Stimulated activated naive CD8-positive, alpha-beta T cell treated with anti-CD3 and anti-CD28 coated beads, Interleukin-15, Interleukin-2, amounts not matched to agents 100 ng/mL and 50 ng/mL, for 24 hours (primary cell): ENCODE results near the gene ADCY7.

Source experiments
- H3K27ac Mint-ChIP-seq: one replicate; pipeline ENCODE4 v1.8.0; 2021; ENCODE audit warnings: mild to moderate bottlenecking, mixed read lengths
- H3K27me3 Mint-ChIP-seq: one replicate; pipeline ENCODE4 v1.8.0; 2021; ENCODE audit warnings: mixed read lengths
- H3K36me3 Mint-ChIP-seq: one replicate; pipeline ENCODE4 v1.8.0; 2021; ENCODE audit warnings: low read depth, mixed read lengths
- H3K4me1 Mint-ChIP-seq: one replicate; pipeline ENCODE4 v1.8.0; 2021; ENCODE audit warnings: low read depth, mixed read lengths
- H3K4me3 Mint-ChIP-seq: one replicate; pipeline ENCODE4 v1.8.0; 2021; ENCODE audit warnings: mild to moderate bottlenecking, mixed read lengths
- H3K9me3 Mint-ChIP-seq: one replicate; pipeline ENCODE4 v1.8.0; 2021; ENCODE audit warnings: mixed read lengths

The ADCY7 gene

DNA sequence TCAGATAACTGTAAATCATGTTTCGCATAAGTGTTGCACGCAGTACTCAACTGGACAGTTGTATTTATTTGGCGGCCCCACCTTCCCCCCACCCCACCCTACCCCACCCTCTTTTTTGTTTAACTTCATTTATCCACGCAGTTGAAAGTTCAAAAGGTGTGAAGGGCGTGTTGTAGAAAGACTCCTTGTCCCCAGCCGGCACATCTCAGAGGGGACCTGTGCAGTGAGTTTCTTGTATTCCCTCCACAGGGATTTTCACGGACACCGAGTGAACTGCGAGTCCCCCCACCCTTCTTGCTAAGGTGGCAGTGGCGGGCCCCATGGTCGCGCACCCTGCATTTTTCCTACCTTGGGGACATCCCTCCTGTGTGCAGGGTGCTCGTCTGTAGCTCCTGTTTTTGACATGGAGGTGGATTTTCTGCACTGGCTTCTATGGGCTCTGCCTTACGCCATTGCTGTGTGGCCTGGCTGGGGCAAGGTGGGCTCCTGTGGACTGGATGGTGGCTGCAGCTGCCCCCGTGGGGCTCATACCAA lies 36.2 kb downstream of the ADCY7 start:
- no peaks in the 10 kb centered on the region for H3K27me3 Mint-ChIP-seq
- H3K4me3 Mint-ChIP-seq, result no peak overlapping the region
- H3K9me3 Mint-ChIP-seq, result no peaks in the 10 kb centered on the region
- no peak overlapping the region for H3K27ac Mint-ChIP-seq
- H3K36me3 Mint-ChIP-seq, result peaks cover 12% of the 10 kb centered on the region
- no peaks in the 10 kb centered on the region for H3K4me1 Mint-ChIP-seq

DNA sequence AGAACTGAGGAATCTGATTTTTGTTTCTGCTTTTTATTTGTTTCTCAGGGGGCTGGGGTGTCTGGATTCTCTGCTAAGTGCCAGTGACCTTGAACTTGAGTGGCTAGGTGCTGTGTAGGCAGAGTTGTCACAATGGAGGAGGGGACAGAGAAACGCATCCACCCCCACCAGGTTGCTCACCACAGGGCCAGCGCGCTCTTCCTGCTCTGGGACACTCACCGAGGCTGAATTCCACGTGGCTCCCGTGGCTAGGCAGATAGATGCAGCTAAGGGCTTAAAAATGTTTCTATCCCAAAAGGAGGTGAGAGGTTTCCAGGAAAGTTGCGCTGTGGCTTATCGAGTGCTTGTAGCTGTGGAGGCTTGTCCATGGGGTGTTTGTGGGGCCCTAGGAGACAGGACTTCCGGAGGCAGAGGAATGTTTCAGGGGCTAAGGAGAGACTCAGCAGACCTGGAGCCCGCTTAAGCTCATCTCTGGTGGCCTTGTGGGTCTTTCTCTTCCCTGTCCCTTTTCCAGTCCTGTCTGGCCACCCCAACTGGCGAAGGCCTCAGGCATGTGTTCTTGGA lies 36.8 kb downstream of the ADCY7 start:
- H3K4me3 Mint-ChIP-seq, result no peak overlapping the region
- H3K27me3 Mint-ChIP-seq, result no peaks in the 10 kb centered on the region
- H3K27ac Mint-ChIP-seq, result no peak overlapping the region
- H3K4me1 Mint-ChIP-seq, result no peaks in the 10 kb centered on the region
- H3K9me3 Mint-ChIP-seq, result no peaks in the 10 kb centered on the region
- peaks cover 12% of the 10 kb centered on the region for H3K36me3 Mint-ChIP-seq

DNA sequence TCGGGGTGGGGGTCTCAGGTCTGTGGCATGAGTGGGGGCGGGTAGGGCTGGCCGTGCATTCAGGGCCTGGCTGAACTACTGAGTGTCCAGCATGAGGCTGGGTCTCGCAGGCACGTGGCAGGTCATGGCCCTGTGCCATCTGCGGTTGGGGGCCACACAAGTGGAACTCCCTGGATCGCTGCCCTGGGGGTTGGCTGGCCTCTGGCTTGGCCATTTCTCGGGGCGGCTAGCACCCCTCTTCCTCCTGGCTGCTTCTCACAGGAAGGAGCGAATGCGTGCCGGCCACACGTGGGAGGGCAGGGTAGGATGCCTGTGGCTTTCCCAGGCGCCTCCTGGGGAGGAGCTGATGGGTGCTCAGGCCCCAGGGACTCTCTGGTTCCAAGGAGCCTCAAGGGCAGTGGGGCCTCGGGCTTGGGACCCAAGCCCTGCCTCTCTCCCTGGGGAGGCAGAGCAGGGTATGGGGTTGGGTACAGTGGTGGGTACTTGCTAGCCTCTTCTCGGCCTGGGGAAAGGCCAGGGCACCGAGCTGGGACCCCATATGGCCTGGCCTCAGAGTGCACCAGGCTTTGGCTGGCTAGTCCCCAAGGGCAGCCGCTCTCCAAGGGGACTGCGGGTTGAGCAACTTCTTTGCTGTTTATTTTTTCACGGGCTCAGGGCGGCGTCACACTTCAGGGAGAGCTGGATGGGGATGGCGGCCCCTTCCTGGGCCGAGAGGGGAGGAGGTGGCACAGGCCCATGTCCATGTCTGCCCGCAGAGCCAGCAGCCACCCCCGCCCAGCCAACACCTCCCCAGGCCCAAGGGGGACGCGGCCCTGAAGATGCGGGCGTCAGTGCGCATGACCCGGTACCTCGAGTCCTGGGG lies 37.5 kb downstream of the ADCY7 start:
- Mint-ChIP-seq H3K4me3 (no peak overlapping the region), H3K4me1 (no peaks in the 10 kb centered on the region), H3K27me3 (no peaks in the 10 kb centered on the region), H3K27ac (no peak overlapping the region), H3K36me3 (peaks cover 12% of the 10 kb centered on the region), H3K9me3 (no peaks in the 10 kb centered on the region)

DNA sequence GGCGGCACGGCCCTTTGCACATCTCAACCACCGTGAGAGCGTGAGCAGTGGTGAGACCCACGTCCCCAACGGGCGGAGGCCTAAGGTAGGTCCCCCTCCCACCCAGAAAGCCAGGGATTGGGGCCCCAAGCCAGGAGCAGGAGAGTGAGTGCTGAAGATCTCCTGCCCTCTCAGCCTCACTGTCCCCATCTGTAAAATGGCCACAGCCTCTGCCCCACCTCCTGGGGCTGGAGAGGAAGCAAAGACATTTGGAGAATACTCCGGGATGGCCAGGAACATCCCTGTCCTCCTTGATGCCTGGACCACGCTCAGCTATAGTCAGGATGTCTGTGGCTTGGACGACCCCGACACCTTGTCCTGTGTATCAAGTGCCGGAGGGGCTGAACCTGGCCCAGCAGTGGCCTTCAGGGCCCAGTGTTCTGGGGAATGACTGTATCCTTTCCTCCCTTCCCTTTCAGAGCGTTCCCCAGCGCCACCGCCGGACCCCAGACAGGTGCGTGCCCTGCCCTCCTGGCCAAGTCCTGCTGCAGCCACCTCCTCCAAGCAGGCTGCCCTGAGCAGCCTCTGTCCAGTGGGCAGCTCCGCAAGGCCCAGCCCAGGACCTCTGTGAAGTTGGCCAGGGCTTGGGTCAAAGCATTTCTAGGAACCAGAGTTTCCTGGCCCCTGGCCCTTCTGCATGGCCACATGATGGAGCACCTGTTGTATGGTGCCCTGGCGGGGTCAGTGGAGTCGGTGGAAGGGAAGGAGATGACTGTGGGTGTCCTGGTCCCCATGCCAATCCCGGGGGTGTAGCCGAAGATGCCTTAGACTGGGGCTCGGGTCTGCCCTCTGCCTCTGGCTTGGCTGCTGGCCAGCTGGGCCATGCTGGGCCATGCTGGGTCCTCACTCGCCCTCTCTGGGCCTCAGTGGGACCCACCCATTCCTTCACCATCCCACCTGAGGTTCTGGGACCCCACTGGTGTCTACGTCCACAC lies 38.4 kb downstream of the ADCY7 start:
- H3K27ac Mint-ChIP-seq, result no peak overlapping the region
- H3K4me3 Mint-ChIP-seq, result no peak overlapping the region
- peaks cover 12% of the 10 kb centered on the region for H3K36me3 Mint-ChIP-seq
- H3K27me3 Mint-ChIP-seq, result no peaks in the 10 kb centered on the region
- no peaks in the 10 kb centered on the region for H3K4me1 Mint-ChIP-seq
- no peaks in the 10 kb centered on the region for H3K9me3 Mint-ChIP-seq

DNA sequence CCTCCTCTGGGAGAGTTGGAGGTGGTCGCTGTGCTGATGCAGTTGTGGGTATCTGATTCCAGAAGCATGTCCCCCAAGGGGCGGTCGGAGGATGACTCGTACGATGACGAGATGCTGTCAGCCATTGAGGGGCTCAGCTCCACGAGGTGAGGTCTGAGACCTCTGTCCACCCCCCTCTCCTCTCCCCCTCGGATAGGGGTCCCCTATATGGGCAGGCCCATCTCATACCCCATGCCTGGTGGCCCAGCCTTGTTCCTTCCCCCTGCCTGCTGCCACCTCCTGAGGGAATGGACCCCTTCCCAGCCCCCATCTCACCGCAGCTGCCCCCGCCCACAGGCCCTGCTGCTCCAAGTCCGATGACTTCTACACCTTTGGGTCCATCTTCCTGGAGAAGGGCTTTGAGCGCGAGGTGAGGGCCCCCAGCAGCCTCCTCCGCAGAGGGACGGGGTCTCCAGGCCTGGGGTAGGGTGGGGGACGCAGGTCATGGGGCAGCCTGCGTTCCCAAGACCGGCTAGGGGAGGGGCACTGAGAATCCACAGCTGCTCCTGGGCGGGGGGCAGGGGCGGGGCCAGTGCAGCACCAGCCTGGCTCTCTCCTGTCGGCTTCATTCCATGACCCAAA lies 39.2 kb downstream of the ADCY7 start:
- Mint-ChIP-seq H3K9me3 (no peaks in the 10 kb centered on the region), H3K27ac (no peak overlapping the region), H3K4me1 (no peaks in the 10 kb centered on the region), H3K27me3 (no peaks in the 10 kb centered on the region), H3K4me3 (no peak overlapping the region), H3K36me3 (peaks cover 12% of the 10 kb centered on the region)

DNA sequence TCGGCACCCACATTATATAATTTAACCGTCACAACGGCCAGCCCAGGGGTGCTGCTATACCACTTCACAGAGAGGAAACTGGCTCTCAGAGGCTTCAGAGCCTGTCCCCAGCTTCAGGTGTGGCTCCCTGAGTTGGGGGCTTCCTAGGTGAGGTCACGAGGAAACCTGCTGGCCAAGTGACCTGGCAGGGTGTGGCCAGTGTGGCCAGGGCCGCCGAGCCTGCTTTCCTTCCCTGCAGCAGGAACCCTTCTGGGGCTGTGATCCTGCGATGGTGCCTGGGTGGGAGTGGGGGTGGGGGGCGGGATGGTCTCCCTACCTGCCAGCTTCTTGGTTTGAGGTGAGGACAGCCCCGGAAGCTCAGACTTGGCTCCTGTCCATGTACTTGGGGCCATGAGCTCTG lies 39.9 kb downstream of the ADCY7 start:
- Mint-ChIP-seq H3K9me3 (no peaks in the 10 kb centered on the region), H3K4me3 (no peak overlapping the region), H3K36me3 (peaks cover 12% of the 10 kb centered on the region), H3K4me1 (no peaks in the 10 kb centered on the region), H3K27me3 (no peaks in the 10 kb centered on the region), H3K27ac (no peak overlapping the region)

DNA sequence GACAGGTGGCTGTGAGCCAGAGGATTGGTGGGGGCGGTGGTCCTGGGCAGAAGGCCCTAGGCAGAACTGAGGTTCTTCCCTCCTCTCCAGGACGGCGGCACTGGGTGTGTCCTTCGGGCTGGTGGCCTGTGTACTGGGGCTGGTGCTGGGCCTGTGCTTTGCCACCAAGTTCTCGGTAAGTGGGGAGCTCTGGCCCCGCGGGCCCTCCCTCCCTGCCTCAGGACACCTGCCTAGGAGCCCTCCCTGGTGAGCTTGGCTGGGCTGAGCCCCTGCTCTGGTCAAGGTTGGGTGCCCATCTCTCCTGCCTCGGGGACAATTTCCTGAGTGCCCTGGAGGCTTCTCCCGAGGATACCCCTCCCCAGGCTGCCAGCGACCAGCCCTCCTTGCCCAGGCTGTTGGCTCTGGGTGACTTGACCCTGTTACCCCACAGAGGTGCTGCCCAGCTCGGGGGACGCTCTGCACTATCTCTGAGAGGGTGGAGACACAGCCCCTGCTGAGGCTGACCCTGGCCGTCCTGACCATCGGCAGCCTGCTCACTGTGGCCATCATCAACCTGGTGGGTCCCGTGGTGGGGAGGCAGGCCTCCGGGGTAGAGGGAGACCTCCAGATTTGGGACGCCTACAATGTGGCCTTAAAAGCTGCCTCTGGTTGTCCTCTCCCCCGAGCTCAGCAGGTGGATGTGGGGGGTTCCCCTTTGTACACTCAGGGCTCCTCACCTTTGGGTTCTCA lies 42.0 kb downstream of the ADCY7 start:
- Mint-ChIP-seq H3K36me3 (peaks cover 17% of the 10 kb centered on the region), H3K27ac (no peak overlapping the region), H3K4me3 (no peak overlapping the region), H3K27me3 (no peaks in the 10 kb centered on the region), H3K4me1 (peaks cover 8% of the 10 kb centered on the region), H3K9me3 (no peaks in the 10 kb centered on the region)

DNA sequence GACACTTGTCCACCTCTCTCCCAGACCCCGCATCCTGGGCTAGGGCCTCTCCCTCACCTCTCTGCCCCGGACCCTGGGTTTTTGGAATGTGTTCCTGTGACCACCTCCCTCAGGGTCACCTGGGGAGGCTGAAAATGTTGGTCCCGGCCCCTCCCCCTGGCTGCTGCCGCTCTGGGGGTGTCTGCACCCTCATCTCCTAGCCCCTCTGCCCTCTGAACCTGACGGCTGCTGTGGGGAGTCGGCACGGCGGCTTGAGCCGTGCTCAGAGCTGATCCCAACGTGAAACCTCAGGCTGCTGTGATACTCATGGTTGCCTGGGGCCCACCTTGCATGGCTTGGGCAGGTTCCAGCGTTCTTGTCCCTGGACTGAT lies 42.8 kb downstream of the ADCY7 start:
- H3K9me3 Mint-ChIP-seq, result no peaks in the 10 kb centered on the region
- no peak overlapping the region for H3K4me3 Mint-ChIP-seq
- H3K27ac Mint-ChIP-seq, result no peak overlapping the region
- peaks cover 14% of the 10 kb centered on the region for H3K4me1 Mint-ChIP-seq
- H3K36me3 Mint-ChIP-seq, result peaks cover 24% of the 10 kb centered on the region
- H3K27me3 Mint-ChIP-seq, result no peaks in the 10 kb centered on the region

DNA sequence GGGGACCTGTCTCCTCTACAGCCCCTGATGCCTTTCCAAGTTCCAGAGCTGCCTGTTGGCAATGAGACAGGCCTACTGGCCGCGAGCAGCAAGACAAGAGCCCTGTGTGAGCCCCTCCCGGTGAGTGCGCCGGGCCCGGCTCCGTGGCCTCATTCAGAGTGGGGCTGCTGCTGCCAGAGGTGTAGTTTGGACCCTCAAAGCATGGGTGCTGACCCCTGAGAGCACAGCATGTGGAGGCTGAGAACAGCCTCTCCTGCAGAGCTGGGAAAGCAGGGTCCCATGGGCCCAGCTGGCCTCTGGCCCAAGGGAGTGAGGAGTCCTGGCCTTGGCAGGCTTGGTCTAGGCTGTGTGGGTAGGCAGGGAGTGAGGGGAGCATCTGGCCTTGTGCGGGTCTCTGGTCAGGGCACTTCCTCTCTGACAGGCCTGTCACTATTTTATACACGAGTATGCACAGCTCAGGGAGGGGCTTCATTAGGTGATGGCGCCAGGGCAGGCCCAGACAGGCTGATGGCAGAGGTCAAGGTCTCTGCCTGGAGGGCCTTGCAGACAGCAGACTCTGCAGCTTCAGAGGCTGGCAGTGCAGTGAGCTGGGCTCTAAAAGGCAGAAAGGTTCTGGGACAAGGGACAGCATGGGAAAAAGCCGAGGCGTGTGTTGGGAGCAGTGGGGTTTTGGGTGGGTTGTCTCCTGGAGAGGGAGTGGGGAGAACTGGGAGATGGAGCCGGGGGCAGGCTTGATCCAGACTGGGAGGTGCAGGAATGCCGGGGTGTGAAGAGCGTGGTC lies 43.4 kb downstream of the ADCY7 start:
- peaks cover 14% of the 10 kb centered on the region for H3K4me1 Mint-ChIP-seq
- H3K4me3 Mint-ChIP-seq, result no peak overlapping the region
- no peak overlapping the region for H3K27ac Mint-ChIP-seq
- peaks cover 30% of the 10 kb centered on the region for H3K36me3 Mint-ChIP-seq
- H3K27me3 Mint-ChIP-seq, result no peaks in the 10 kb centered on the region
- no peaks in the 10 kb centered on the region for H3K9me3 Mint-ChIP-seq

DNA sequence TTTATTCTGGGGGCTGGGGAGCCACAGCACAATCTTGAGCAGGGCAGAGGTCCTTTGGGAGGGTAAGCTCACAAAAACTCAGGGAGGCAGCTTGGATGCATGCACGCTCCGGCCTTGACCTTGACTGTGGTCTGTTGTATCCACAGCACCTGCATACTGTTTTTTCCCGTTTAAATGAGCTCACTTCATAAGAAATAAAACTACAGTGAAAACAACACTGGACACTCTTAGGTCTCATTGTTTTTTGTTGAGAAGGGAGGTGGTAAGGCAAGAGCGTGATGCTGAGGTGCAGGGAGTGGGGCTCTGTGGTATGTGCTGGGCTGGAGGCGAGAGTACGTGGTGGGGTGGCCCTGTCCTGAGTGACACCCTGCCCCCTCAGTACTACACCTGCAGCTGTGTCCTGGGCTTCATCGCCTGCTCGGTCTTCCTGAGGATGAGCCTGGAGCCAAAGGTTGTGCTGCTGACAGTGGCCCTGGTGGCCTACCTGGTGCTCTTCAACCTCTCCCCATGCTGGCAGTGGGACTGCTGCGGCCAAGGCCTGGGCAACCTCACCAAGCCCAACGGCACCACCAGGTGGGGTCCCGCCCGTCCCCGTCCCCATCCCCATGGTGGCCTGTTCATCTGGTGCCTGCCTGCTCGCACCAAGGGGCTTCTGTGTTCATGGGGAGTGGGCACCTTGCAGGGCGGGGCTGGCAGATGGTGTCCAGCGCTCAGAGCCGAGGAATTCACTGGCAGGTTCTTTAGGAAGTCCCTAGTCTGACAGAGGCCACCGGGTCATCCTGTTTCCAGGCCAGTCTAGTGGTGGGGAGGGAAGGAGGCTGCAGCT lies 44.2 kb downstream of the ADCY7 start:
- Mint-ChIP-seq H3K27me3 (no peaks in the 10 kb centered on the region), H3K9me3 (no peaks in the 10 kb centered on the region), H3K4me3 (no peak overlapping the region), H3K36me3 (peaks cover 38% of the 10 kb centered on the region), H3K4me1 (peaks cover 14% of the 10 kb centered on the region), H3K27ac (no peak overlapping the region)

DNA sequence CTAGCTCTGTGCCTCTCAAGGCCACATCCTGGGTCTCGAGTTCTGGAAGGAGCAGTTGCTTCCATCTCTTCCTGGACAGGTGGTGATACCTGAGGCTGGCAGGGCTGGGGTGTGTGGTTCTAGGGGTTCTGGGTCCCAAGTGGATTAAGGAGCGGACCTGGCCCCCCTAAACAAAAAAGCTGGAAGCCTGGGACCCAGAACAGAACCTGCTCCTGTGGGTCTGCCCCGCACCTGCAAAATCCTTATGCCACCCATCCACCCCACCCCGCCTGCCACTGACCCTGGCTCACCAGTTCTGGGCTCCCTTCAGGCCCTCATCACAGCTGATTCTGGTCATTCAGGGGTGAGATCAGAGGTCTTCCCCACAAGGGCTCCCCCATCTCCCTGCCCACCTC lies 44.8 kb downstream of the ADCY7 start:
- no peak overlapping the region for H3K4me3 Mint-ChIP-seq
- H3K4me1 Mint-ChIP-seq, result peaks cover 14% of the 10 kb centered on the region
- H3K27ac Mint-ChIP-seq, result no peak overlapping the region
- no peaks in the 10 kb centered on the region for H3K27me3 Mint-ChIP-seq
- peaks cover 44% of the 10 kb centered on the region for H3K36me3 Mint-ChIP-seq
- no peaks in the 10 kb centered on the region for H3K9me3 Mint-ChIP-seq

DNA sequence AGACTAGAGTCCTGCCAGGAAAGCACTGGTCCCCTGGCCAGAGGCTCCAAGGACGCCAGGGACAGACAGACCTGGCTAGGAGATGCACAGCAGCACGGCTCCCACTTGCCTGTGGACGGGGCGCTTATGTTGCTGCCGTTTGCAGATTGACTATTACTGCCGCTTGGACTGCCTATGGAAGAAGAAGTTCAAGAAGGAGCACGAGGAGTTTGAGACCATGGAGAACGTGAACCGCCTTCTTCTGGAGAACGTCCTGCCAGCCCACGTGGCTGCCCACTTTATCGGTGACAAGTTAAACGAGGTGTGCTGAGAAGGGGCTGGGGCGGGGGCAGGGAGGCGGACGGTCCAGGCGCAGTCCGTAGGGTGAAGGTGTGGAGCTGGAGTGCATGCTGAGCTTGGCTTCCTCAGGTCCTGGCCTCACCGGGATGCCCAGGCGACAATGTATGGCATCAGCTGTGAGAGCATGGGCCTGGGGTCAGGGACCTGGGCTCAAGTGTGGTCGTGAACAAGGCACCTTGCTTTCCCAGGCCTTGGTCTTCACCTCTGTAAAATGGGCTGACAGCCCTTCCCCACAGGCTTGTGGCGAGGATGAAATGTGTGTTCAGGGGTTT lies 45.6 kb downstream of the ADCY7 start:
- H3K4me3 Mint-ChIP-seq, result no peak overlapping the region
- H3K4me1 Mint-ChIP-seq, result peaks cover 14% of the 10 kb centered on the region
- H3K36me3 Mint-ChIP-seq, result peaks cover 51% of the 10 kb centered on the region
- H3K27me3 Mint-ChIP-seq, result no peaks in the 10 kb centered on the region
- H3K27ac Mint-ChIP-seq, result peak overlapping the region; percentile 45
- H3K9me3 Mint-ChIP-seq, result no peaks in the 10 kb centered on the region
